GM12874 (cell line): ENCODE results near the gene CDCP2.

Experiments
- CTCF ChIP-seq: IDR thresholded peaks from 2 replicates; pipeline ENCODE4 v1.5.1; 2011; ENCODE audit warnings: low read depth, mild to moderate bottlenecking, control low read depth, low read length, moderate library complexity; ENCODE audit not compliant: insufficient read depth

Gene CDCP2

GRCh38 chr1:54132495-54132894 lies 20.3 kb downstream of the CDCP2 start:
- no peak for TF ChIP-seq CTCF

- no peak for TF ChIP-seq CTCF
Measured at GRCh38 chr1:54131419-54131818, 21.4 kb downstream of the CDCP2 start.

GRCh38 chr1:54129858-54130257 lies 22.9 kb downstream of the CDCP2 start:
- TF ChIP-seq CTCF, result no peak

- no peak for TF ChIP-seq CTCF
Measured at GRCh38 chr1:54127594-54128300, 25.1 kb downstream of the CDCP2 start.

DNA sequence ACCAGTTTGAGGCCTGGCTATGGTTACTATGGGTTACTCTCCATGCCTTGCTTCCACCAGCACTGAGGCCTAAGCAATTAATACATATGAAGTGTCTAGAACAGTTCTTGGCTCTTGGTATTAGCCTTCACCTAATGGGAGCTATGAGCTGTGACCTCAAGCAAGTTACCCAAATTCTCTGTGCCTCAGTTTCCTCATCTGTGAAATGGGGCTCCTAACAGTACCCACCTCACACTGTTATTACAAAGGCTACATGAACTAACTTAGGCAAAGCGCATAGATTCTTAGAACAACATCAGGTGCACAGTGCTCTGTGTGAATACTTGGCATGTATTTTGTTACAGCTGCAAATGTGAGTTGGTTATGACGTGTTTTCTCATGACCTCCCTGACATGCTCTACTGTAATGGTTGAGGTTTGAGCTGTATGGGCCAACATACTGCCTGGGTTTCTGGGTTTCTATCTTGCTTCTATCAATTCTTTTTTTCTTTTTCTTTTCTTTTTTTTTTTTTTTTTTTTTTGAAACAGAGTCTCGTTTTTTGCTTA lies 26.5 kb downstream of the CDCP2 start:
- no peak for TF ChIP-seq CTCF

DNA sequence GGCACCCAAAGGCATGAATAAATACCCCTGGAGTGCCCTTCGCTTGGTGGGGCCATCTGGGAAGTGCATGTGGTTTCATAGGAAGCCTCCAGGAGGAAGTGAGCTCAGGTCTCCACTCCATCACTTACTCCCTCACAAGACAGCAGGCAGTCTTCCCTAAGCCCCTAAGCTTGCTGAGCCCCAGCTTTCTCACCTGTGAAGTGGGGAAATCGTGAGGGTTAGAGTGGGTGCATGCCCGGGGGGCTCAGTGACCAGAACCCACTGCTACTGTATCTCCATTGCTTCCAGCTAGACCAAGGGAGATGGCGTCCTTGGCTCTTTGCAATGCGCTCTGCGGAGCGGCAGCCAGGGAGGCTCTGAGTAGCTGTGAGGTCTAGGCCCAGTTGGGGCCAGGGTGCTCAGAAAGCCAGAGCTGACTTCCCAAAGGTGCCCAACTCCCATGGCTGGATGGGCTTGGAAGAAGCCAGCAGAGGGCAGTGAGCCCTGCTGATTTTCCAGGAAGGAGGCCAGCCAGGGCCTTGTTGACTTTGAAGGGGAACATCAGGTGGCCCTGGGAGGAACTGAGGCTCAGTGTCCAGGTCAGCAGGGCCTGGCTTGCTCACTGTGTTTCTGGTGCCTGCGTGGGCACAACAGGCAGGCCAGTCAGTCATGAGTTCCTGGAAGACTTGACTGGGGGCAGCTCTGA lies 27.3 kb downstream of the CDCP2 start:
- TF ChIP-seq CTCF, result no peak

DNA sequence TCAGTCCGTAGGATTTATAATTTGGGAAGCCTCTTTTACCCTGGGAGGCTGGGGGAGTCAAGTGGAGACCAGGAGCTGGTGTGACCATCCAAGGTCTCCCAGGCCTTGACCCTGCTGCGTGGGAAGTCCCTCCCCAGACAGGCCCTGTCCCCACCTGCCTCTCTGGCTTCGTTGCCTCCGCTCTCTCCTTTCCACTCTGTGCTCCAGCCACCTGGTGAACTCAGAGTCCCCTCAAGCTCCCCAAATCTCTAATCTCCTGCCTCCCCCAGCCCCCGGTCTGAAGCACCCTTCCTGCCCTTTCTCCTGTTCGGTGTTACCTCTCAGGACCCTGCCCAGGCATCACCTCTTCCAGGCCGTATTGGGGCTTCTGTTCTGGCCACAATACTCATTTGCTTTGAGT lies 27.9 kb downstream of the CDCP2 start:
- no peak for TF ChIP-seq CTCF
